Tibial nerve (tissue), 4 donors: ENCODE measurements around the gene KLHL18.
"Not testable (repeated sequence)": the region's sequence is repeated elsewhere in the genome, so short reads cannot be mapped to it uniquely, and the experiment has no call there.

Experiments
- EP300 ChIP-seq, 2 donors: sonication (generic); formaldehyde crosslinking; IDR thresholded peaks; one replicate each; pipeline ENCODE4 v1.6.1; 2017; ENCODE audit warnings: antibody characterized with exemption in 2 of 2, mild to moderate bottlenecking in 1 of 2
- POLR2A ChIP-seq, 2 donors: fragments of 450-650 bp; IDR thresholded peaks; one replicate each; pipeline ENCODE4 v1.6.1; 2017; ENCODE audit warnings: antibody characterized with exemption in 2 of 2, mild to moderate bottlenecking in 2 of 2, moderate library complexity in 2 of 2
- TF ChIP-seq, protein P1 (sequence below), 5 experiments: fragments of 200-600 bp in 3 of 5; fragments of 450-650 bp in 2 of 5; sonication (generic) in 3 of 5; IDR thresholded peaks; one replicate each; pipeline ENCODE4 v1.5.1; 2016 to 2019; ENCODE audit warnings: antibody characterized with exemption in 5 of 5, mild to moderate bottlenecking in 3 of 5, moderate library complexity in 2 of 5

DNA sequence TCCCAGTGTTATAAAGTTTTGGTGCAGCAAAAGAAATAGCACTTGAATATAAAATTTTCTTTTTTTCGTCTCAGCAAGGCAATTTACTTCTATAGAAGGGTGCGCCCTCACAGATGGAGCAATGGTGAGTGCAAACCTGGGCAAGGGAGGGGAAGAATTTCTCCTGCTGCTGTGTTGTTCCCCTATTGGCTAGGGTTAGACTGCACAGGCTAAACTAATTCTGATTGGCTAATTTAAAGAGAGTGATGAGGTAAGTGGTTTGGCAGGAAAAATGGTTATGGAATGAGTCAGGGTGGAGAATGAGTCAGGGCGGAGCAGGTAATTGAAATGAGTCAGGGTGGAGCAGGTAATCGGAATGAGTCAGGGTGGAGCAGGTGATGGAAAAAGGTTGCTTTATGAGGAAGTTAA is 77.4 kb downstream of the KLHL18 start:
- TF ChIP-seq, protein P1, sequence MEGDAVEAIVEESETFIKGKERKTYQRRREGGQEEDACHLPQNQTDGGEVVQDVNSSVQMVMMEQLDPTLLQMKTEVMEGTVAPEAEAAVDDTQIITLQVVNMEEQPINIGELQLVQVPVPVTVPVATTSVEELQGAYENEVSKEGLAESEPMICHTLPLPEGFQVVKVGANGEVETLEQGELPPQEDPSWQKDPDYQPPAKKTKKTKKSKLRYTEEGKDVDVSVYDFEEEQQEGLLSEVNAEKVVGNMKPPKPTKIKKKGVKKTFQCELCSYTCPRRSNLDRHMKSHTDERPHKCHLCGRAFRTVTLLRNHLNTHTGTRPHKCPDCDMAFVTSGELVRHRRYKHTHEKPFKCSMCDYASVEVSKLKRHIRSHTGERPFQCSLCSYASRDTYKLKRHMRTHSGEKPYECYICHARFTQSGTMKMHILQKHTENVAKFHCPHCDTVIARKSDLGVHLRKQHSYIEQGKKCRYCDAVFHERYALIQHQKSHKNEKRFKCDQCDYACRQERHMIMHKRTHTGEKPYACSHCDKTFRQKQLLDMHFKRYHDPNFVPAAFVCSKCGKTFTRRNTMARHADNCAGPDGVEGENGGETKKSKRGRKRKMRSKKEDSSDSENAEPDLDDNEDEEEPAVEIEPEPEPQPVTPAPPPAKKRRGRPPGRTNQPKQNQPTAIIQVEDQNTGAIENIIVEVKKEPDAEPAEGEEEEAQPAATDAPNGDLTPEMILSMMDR (IDR thresholded peaks at IDR 0.05): not testable (repeated sequence)
- TF ChIP-seq POLR2A, EP300 (IDR thresholded peaks at IDR 0.05): not testable (repeated sequence)
